BLaER1 treated with 17β-estradiol and CSF1 and Interleukin-3, amounts not matched to agents 10 nM and 100 nM (cell line): ENCODE data around the gene PPP6R3.
A peak's percentile ranks its signal among the peaks of the same experiment; 100 is the strongest.
"Not testable (repeated sequence)": the region's sequence is repeated elsewhere in the genome, so short reads cannot be mapped to it uniquely, and the experiment has no call there.

ENCODE experiments used
- H3K27ac ChIP-seq, 11 experiments: shearing (Covaris generic); formaldehyde crosslinking; 2 replicates each; pipeline ENCODE4 v1.8.1; 2022
- H3K27me3 ChIP-seq, 11 experiments: shearing (Covaris generic); formaldehyde crosslinking; 2 replicates each; pipeline ENCODE4 v1.8.1; 2022
- H3K36me3 ChIP-seq, 11 experiments: shearing (Covaris generic); formaldehyde crosslinking; 2 replicates each; pipeline ENCODE4 v1.8.1; 2022
- H3K4me1 ChIP-seq, 10 experiments: shearing (Covaris generic); formaldehyde crosslinking; 2 replicates each; pipeline ENCODE4 v1.8.1; 2022
- H3K4me2 ChIP-seq, 11 experiments: shearing (Covaris generic); formaldehyde crosslinking; 2 replicates each; pipeline ENCODE4 v1.8.1; 2022
- H3K4me3 ChIP-seq, 10 experiments: shearing (Covaris generic); formaldehyde crosslinking; 2 replicates each; pipeline ENCODE4 v1.8.1; 2022
- H3K9ac ChIP-seq, 11 experiments: shearing (Covaris generic); formaldehyde crosslinking; 2 replicates each; pipeline ENCODE4 v1.8.1; 2022
- H3K9me3 ChIP-seq, 11 experiments: shearing (Covaris generic); formaldehyde crosslinking; replicated peaks in 1 of 11; 2 replicates each; pipeline ENCODE4 v1.8.1; 2022
- H4K20me1 ChIP-seq, 11 experiments: shearing (Covaris generic); formaldehyde crosslinking; 2 replicates each; pipeline ENCODE4 v1.8.1; 2022
- Cebpa-rat ChIP-seq, 11 experiments: shearing (Covaris generic); IDR thresholded peaks; 2 replicates each; pipeline ENCODE4 v1.8.1; 2022

PPP6R3 gene

GRCh38 chr11:68445531-68446035 lies 15.0 kb upstream of the PPP6R3 start:
- Histone ChIP-seq H3K36me3 (peaks cover 0 to 75% (median 49%) of the 10 kb centered on the region in 11 experiments; a peak in 17 of 22 replicates), H3K4me1 (peaks cover 25 to 41% (median 27%) of the 10 kb centered on the region in 10 experiments), H3K27ac (peak overlapping the region in 2 of 11 experiments; percentile 17 to 31; a peak in 2 of 22 replicates), H4K20me1 (peaks cover 0 to 38% (median 18%) of the 10 kb centered on the region in 11 experiments; a peak in 12 of 22 replicates), H3K4me2 (no peak overlapping the region), H3K4me3 (no peak overlapping the region), H3K9ac (peak overlapping the region in 2 of 11 experiments; percentile 11 to 25; a peak in 2 of 22 replicates), H3K9me3 (no peaks in the 10 kb centered on the region), H3K27me3 (no peaks in the 10 kb centered on the region)
- no peak for TF ChIP-seq Cebpa-rat (IDR thresholded peaks at IDR 0.05)

GRCh38 chr11:68446046-68446725 lies 14.4 kb upstream of the PPP6R3 start:
- peaks cover 0 to 32% (median 14%) of the 10 kb centered on the region in 11 experiments; a peak in 12 of 22 replicates for H4K20me1 ChIP-seq
- no peaks in the 10 kb centered on the region for H3K27me3 ChIP-seq
- H3K27ac ChIP-seq = peak overlapping the region in 1 of 11 experiments; percentile 31; a peak in 2 of 22 replicates
- peaks cover 0 to 72% (median 49%) of the 10 kb centered on the region in 11 experiments; a peak in 17 of 22 replicates for H3K36me3 ChIP-seq
- no peak overlapping the region for H3K4me2 ChIP-seq
- H3K4me1 ChIP-seq = peaks cover 19 to 35% (median 21%) of the 10 kb centered on the region in 10 experiments
- H3K9me3 ChIP-seq = no peaks in the 10 kb centered on the region
- TF ChIP-seq Cebpa-rat (IDR thresholded peaks at IDR 0.05) = no peak
- H3K4me3 ChIP-seq = no peak overlapping the region
- H3K9ac ChIP-seq = peak overlapping the region in 2 of 11 experiments; percentile 11 to 25; a peak in 1 of 22 replicates

- Histone ChIP-seq H3K4me3 (no peak overlapping the region), H3K9ac (peak overlapping the region in 4 of 11 experiments; percentile 10 to 32 (median 29); a peak in 2 of 22 replicates), H3K27me3 (no peaks in the 10 kb centered on the region), H4K20me1 (peaks cover 0 to 23% (median 8%) of the 10 kb centered on the region in 11 experiments; a peak in 10 of 22 replicates), H3K4me1 (peaks cover 9 to 26% (median 12%) of the 10 kb centered on the region in 10 experiments), H3K36me3 (peaks cover 0 to 72% (median 49%) of the 10 kb centered on the region in 11 experiments; a peak in 17 of 22 replicates), H3K27ac (peak overlapping the region in 5 of 11 experiments; percentile 1 to 51 (median 16); a peak in 4 of 22 replicates), H3K4me2 (peak overlapping the region in 1 of 11 experiments; percentile 37; a peak in 1 of 22 replicates), H3K9me3 (no peaks in the 10 kb centered on the region)
- no peak for TF ChIP-seq Cebpa-rat (IDR thresholded peaks at IDR 0.05)
These were observed 13.3 kb upstream of the PPP6R3 start for GRCh38 chr11:68447015-68447801.

- not testable (repeated sequence) for H3K27me3 ChIP-seq, H3K4me3 ChIP-seq, H3K9me3 ChIP-seq, H3K4me2 ChIP-seq
- H3K36me3 ChIP-seq = peaks cover 0 to 67% (median 49%) of the 10 kb centered on the region in 11 experiments; a peak in 17 of 22 replicates
- H3K4me1 ChIP-seq = peaks cover 2 to 23% (median 9%) of the 10 kb centered on the region in 10 experiments; a peak in 18 of 20 replicates
- peak overlapping the region in 4 of 11 experiments; percentile 1 to 51 (median 8); a peak in 1 of 22 replicates for H3K27ac ChIP-seq
- H3K9ac ChIP-seq = 0 out of 22 replicates have a peak overlapping the region, but pooled peaks of 1 of the 11 experiments have one; percentile 28
- H4K20me1 ChIP-seq = peaks cover 0 to 18% (median 8%) of the 10 kb centered on the region in 11 experiments; a peak in 10 of 22 replicates
These were observed 12.6 kb upstream of the PPP6R3 start for GRCh38 chr11:68447914-68448313.

GRCh38 chr11:68448604-68449011 lies 11.9 kb upstream of the PPP6R3 start:
- Histone ChIP-seq H3K36me3 (peaks cover 0 to 62% (median 49%) of the 10 kb centered on the region in 11 experiments; a peak in 17 of 22 replicates), H3K27me3 (no peaks in the 10 kb centered on the region), H3K27ac (0 out of 22 replicates have a peak overlapping the region, but pooled peaks of 1 of the 11 experiments have one; percentile 25), H3K4me3 (no peak overlapping the region), H3K9me3 (no peaks in the 10 kb centered on the region), H3K9ac (no peak overlapping the region), H4K20me1 (peaks cover 0 to 18% (median 8%) of the 10 kb centered on the region in 11 experiments; a peak in 10 of 22 replicates), H3K4me1 (peaks cover 0 to 20% (median 6%) of the 10 kb centered on the region in 10 experiments; a peak in 12 of 20 replicates), H3K4me2 (no peak overlapping the region)
- no peak for TF ChIP-seq Cebpa-rat (IDR thresholded peaks at IDR 0.05)

- Histone ChIP-seq H3K9me3 (no peaks in the 10 kb centered on the region), H3K4me3 (no peak overlapping the region), H3K4me1 (peaks cover 0 to 25% (median 7%) of the 10 kb centered on the region in 10 experiments; a peak in 12 of 20 replicates), H3K4me2 (no peak overlapping the region), H3K27ac (no peak overlapping the region), H3K9ac (peak overlapping the region in 1 of 11 experiments; percentile 19; a peak in 1 of 22 replicates), H3K27me3 (no peaks in the 10 kb centered on the region), H4K20me1 (peaks cover 0 to 18% (median 8%) of the 10 kb centered on the region in 11 experiments; a peak in 10 of 22 replicates), H3K36me3 (peaks cover 0 to 54% (median 43%) of the 10 kb centered on the region in 11 experiments; a peak in 17 of 22 replicates)
- TF ChIP-seq Cebpa-rat (IDR thresholded peaks at IDR 0.05) = no peak
These were observed 10.6 kb upstream of the PPP6R3 start for GRCh38 chr11:68449951-68450350.

- Histone ChIP-seq H3K27me3 (no peaks in the 10 kb centered on the region), H3K9me3 (no peaks in the 10 kb centered on the region), H3K4me2 (no peak overlapping the region), H3K27ac (no peak overlapping the region), H4K20me1 (peaks cover 0 to 17% (median 8%) of the 10 kb centered on the region in 11 experiments; a peak in 10 of 22 replicates), H3K9ac (no peak overlapping the region), H3K4me3 (no peak overlapping the region), H3K4me1 (peaks cover 0 to 25% (median 7%) of the 10 kb centered on the region in 10 experiments; a peak in 12 of 20 replicates), H3K36me3 (peaks cover 0 to 46% (median 38%) of the 10 kb centered on the region in 11 experiments; a peak in 17 of 22 replicates)
- no peak for TF ChIP-seq Cebpa-rat (IDR thresholded peaks at IDR 0.05)
These were observed 9.8 kb upstream of the PPP6R3 start for GRCh38 chr11:68450711-68451110.

- Histone ChIP-seq H3K9ac (no peak overlapping the region), H3K36me3 (peaks cover 0 to 6% (median 4%) of the 10 kb centered on the region in 11 experiments; a peak in 11 of 22 replicates), H3K4me1 (peaks cover 0 to 22% (median 12%) of the 10 kb centered on the region in 10 experiments; a peak in 18 of 20 replicates), H3K9me3 (no peaks in the 10 kb centered on the region), H4K20me1 (no peaks in the 10 kb centered on the region), H3K4me3 (no peak overlapping the region), H3K4me2 (no peak overlapping the region), H3K27me3 (no peaks in the 10 kb centered on the region), H3K27ac (no peak overlapping the region)
- no peak for TF ChIP-seq Cebpa-rat (IDR thresholded peaks at IDR 0.05)
These were observed 5.8 kb upstream of the PPP6R3 start for GRCh38 chr11:68454767-68455166.
